Caco-2 (cell line): ENCODE results near the gene NAT8L. TPM values are rescaled to one million over a fixed set of nuclear protein-coding genes. Genes with fewer than 3 reads are reported as not detected.

Experiments used
- BruUV-seq: library from RNA; stranded (reverse); fragments of 400-500 nt; replicated peaks from 2 replicates; lab custom pipeline; 2021; lab: Mats Ljungman, UMichigan
- CTCF ChIA-PET: fragments of 300-600 bp; sonication (Branson Sonifier 250); formaldehyde crosslinking; loops from one replicate; lab custom pipeline; 2022; ENCODE audit warnings: antibody characterized with exemption; lab: Charles Lee
- POLR2A ChIA-PET: fragments of 300-600 bp; sonication (Branson Sonifier 250); formaldehyde crosslinking; loops from one replicate; lab custom pipeline; 2022; ENCODE audit warnings: antibody characterized with exemption; lab: Charles Lee
- DNase-seq, 2 experiments: peaks; one replicate each; pipeline versions ENCODE4 v3.0.0 to v3.0.0-alpha.2; 2020 to 2022
- H3K27me3 ChIP-seq: replicated peaks from 2 replicates; pipeline ENCODE4 v1.6.0; 2011; ENCODE audit warnings: low read length; ENCODE audit not compliant: control insufficient read depth, insufficient read depth
- H3K36me3 ChIP-seq: 2 replicates; pipeline ENCODE4 v1.5.1; 2011; ENCODE audit warnings: low read length; ENCODE audit not compliant: control insufficient read depth, insufficient read depth
- H3K4me1 ChIP-seq: fragments of 250-450 bp; sonication (Bioruptor Pico); 2 replicates; pipeline ENCODE4 v1.5.1; 2020; ENCODE audit warnings: mild to moderate bottlenecking
- H3K4me3 ChIP-seq: 2 replicates; pipeline ENCODE4 v1.5.1; 2011; ENCODE audit warnings: low read depth, mild to moderate bottlenecking, control low read depth, low read length
- H3K9me3 ChIP-seq: fragments of 250-450 bp; sonication (Bioruptor Pico); 2 replicates; pipeline ENCODE4 v1.5.1; 2020; ENCODE audit warnings: mild to moderate bottlenecking, moderate library complexity
- H3K27ac Mint-ChIP-seq: one replicate; pipeline ENCODE4 v1.8.0; 2022; ENCODE audit warnings: mixed read lengths; ENCODE audit not compliant: unreplicated experiment
- H3K27me3 Mint-ChIP-seq: one replicate; pipeline ENCODE4 v1.8.0; 2022; ENCODE audit warnings: mixed read lengths; ENCODE audit not compliant: insufficient read depth, unreplicated experiment
- H3K36me3 Mint-ChIP-seq: one replicate; pipeline ENCODE4 v1.8.0; 2022; ENCODE audit warnings: mild to moderate bottlenecking, mixed read lengths; ENCODE audit not compliant: insufficient read depth, unreplicated experiment
- H3K4me1 Mint-ChIP-seq: one replicate; pipeline ENCODE4 v1.8.0; 2022; ENCODE audit warnings: low read depth, mixed read lengths; ENCODE audit not compliant: unreplicated experiment
- H3K4me3 Mint-ChIP-seq: one replicate; pipeline ENCODE4 v1.8.0; 2022; ENCODE audit warnings: mild to moderate bottlenecking, moderate library complexity, mixed read lengths; ENCODE audit not compliant: unreplicated experiment
- H3K9me3 Mint-ChIP-seq: one replicate; pipeline ENCODE4 v1.8.0; 2022; ENCODE audit warnings: mixed read lengths; ENCODE audit not compliant: unreplicated experiment
- CTCF ChIP-seq, 2 experiments: fragments of 200-600 bp in 1 of 2; IDR thresholded peaks; 1 replicate in 1 of 2; 2 replicates in 1 of 2; pipeline versions ENCODE4 v1.5.1 to v1.8.0; 2011 to 2022; ENCODE audit warnings: antibody characterized with exemption in 1 of 2, control low read depth in 1 of 2, inconsistent platforms in 1 of 2, low read depth in 1 of 2, low read length in 1 of 2, mild to moderate bottlenecking in 1 of 2, moderate library complexity in 1 of 2; ENCODE audit not compliant: insufficient read depth in 1 of 2, severe bottlenecking in 1 of 2, unreplicated experiment in 1 of 2
- intact Hi-C: fragments of 100-400 bp; cut with micrococcal nuclease; formaldehyde crosslinking; loops from one replicate; pipeline ENCODE4 v1.10.0; 2022; ENCODE audit not compliant: unreplicated experiment
- total RNA-seq: library from RNA; stranded (reverse); gene quantifications from 2 replicates; pipeline ENCODE4 v1.2.3, GENCODE V29; 2022

The NAT8L gene
- total RNA-seq, 1 experiment from 2014 or later = 6.2 TPM

GRCh38 chr4:2065106-2065930, 6.2 kb downstream of the NAT8L start:
- H3K36me3 Mint-ChIP-seq = peaks cover 6% of the 10 kb centered on the region
- ChIA-PET POLR2A (no interaction called here), CTCF (no interaction called here)
- no peaks in the 10 kb centered on the region for H3K9me3 Mint-ChIP-seq
- H3K4me3 Mint-ChIP-seq = no peak overlapping the region
- no peak for DNase-seq
- Histone ChIP-seq H3K27me3 (no peaks in the 10 kb centered on the region), H3K36me3 (no peaks in the 10 kb centered on the region; the same call in 1 of the 2 replicates), H3K4me3 (no peak overlapping the region), H3K9me3 (no peaks in the 10 kb centered on the region), H3K4me1 (no peaks in the 10 kb centered on the region)
- intact Hi-C loops = no loop called here
- no TSS peak for BruUV-seq
- H3K27ac Mint-ChIP-seq = no peak overlapping the region
- H3K27me3 Mint-ChIP-seq = no peaks in the 10 kb centered on the region
- TF ChIP-seq CTCF (IDR thresholded peaks at IDR 0.05; ENCODE audit: insufficient read depth in 1 of 2, low read depth in 1 of 2, low read length in 1 of 2, severe bottlenecking in 1 of 2, unreplicated experiment in 1 of 2) = no peak
- H3K4me1 Mint-ChIP-seq = no peaks in the 10 kb centered on the region

GRCh38 chr4:2066011-2066551, 7.0 kb downstream of the NAT8L start:
- Histone ChIP-seq H3K4me1 (no peaks in the 10 kb centered on the region), H3K9me3 (no peaks in the 10 kb centered on the region), H3K36me3 (no peaks in the 10 kb centered on the region; the same call in 1 of the 2 replicates), H3K4me3 (no peak overlapping the region), H3K27me3 (no peaks in the 10 kb centered on the region)
- intact Hi-C loops = no loop called here
- no peak for DNase-seq
- Mint-ChIP-seq H3K4me1 (no peaks in the 10 kb centered on the region), H3K27ac (no peak overlapping the region), H3K36me3 (peaks cover 10% of the 10 kb centered on the region), H3K9me3 (no peaks in the 10 kb centered on the region), H3K4me3 (no peak overlapping the region), H3K27me3 (no peaks in the 10 kb centered on the region)
- CTCF ChIA-PET = no interaction called here
- POLR2A ChIA-PET = no interaction called here
- BruUV-seq = no TSS peak
- TF ChIP-seq CTCF (IDR thresholded peaks at IDR 0.05; ENCODE audit: insufficient read depth in 1 of 2, low read depth in 1 of 2, low read length in 1 of 2, severe bottlenecking in 1 of 2, unreplicated experiment in 1 of 2) = no peak

GRCh38 chr4:2066571-2067445, 7.7 kb downstream of the NAT8L start:
- Mint-ChIP-seq H3K4me3 (no peak overlapping the region), H3K4me1 (no peaks in the 10 kb centered on the region), H3K27ac (no peak overlapping the region), H3K9me3 (no peaks in the 10 kb centered on the region), H3K36me3 (peaks cover 12% of the 10 kb centered on the region), H3K27me3 (no peaks in the 10 kb centered on the region)
- H3K27me3 ChIP-seq = no peaks in the 10 kb centered on the region
- peaks cover 7% of the 10 kb centered on the region for H3K4me1 ChIP-seq
- BruUV-seq = no TSS peak
- ChIA-PET POLR2A (no interaction called here), CTCF (no interaction called here)
- no peaks in the 10 kb centered on the region; the same call in 1 of the 2 replicates for H3K36me3 ChIP-seq
- H3K9me3 ChIP-seq = no peaks in the 10 kb centered on the region
- intact Hi-C loops = no loop called here
- H3K4me3 ChIP-seq = no peak overlapping the region
- TF ChIP-seq CTCF (IDR thresholded peaks at IDR 0.05; ENCODE audit: insufficient read depth in 1 of 2, low read depth in 1 of 2, low read length in 1 of 2, severe bottlenecking in 1 of 2, unreplicated experiment in 1 of 2) = no peak
- DNase-seq = no peak
